ENCODE measurements around the gene TRIO.

TRIO gene

DNA sequence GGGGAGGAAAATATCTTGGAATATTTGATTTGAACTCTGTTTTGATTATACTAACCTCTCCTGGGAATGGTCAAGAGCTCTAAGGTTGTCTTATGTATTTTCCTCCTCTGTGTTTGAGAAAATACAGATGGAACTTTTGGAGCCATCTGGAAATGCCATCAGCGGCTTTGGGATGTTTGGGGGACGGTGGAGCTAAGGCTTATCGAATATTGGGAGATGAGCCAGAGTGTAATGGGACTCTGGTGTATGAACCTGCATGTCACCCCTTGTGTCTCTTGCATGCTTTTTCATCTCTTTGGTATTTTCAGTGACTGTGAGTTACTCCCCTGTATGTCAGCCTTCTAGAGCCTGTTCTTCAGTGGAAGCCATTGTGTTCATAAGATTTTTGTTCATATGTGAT lies 258.5 kb downstream of the TRIO start:
- CTCF ChIA-PET = interaction anchor here (1.2 to 7.8 kb wide), 3 partner anchors 68 to 603 kb away, joined by 3 to 67 read pairs (median 3); no protein-coding TSS in a partner anchor
- POLR2A ChIA-PET = interaction anchor here (1.1 kb wide), 1 partner anchor 10 kb away, joined by 3 read pairs; no protein-coding TSS in a partner anchor

DNA sequence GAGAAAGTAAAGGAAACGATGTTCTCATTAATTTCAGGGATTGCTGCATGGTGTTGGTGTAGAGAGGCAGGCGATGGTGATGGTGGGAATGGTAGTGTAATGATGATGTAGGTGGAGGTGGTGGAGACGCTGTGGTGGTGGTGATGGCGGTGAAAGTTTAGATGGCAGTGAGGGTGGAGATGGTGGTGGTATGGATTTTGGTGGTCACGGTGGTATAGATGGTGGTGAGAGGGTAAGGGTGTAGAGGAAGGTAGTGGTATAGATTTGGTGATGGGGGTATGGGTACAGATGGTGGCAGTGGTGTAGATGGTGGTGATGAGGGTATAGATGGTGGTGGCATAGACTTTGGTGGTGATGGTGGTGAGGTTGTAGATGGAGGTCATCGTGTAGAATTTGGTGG lies 259.3 kb downstream of the TRIO start:
- CTCF ChIA-PET = interaction anchor here (1.2 to 7.8 kb wide), 2 partner anchors 246 to 602 kb away, joined by 3 to 67 read pairs; no protein-coding TSS in a partner anchor
- no peak for DNase-seq (ENCODE audit: extremely low spot score)
- POLR2A ChIA-PET = no interaction called here
- TF ChIP-seq, protein P1, sequence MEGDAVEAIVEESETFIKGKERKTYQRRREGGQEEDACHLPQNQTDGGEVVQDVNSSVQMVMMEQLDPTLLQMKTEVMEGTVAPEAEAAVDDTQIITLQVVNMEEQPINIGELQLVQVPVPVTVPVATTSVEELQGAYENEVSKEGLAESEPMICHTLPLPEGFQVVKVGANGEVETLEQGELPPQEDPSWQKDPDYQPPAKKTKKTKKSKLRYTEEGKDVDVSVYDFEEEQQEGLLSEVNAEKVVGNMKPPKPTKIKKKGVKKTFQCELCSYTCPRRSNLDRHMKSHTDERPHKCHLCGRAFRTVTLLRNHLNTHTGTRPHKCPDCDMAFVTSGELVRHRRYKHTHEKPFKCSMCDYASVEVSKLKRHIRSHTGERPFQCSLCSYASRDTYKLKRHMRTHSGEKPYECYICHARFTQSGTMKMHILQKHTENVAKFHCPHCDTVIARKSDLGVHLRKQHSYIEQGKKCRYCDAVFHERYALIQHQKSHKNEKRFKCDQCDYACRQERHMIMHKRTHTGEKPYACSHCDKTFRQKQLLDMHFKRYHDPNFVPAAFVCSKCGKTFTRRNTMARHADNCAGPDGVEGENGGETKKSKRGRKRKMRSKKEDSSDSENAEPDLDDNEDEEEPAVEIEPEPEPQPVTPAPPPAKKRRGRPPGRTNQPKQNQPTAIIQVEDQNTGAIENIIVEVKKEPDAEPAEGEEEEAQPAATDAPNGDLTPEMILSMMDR (IDR thresholded peaks at IDR 0.05; ENCODE audit: control extremely low read depth, extremely low read depth, low read depth, missing control alignments) = no peak

More for the DNA sequence above, 258.5 kb downstream of the TRIO start:
- TF ChIP-seq, protein P1 (IDR thresholded peaks at IDR 0.05; ENCODE audit: control extremely low read depth, extremely low read depth, low read depth, missing control alignments) = no peak
- DNase-seq (ENCODE audit: extremely low spot score) = no peak

DNA sequence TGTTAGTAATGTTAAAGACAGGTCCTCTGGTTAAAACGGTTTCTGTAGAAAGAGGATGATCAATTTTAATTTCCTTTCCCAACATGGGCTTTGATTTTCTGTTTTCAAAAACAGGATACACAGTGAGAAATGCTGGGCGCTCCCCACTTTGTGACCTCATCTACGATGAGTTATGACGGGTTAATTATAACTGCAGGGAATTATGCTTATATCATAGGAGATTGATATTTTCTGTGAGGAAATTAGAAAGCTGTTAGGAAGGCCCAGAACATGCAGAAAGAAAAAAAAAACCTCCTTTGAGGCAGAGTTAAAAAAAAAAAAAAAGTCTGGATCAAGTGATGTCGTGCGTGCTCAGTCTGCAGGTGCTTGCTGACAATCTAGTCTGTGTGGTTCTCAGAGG lies 261.6 kb downstream of the TRIO start:
- POLR2A ChIA-PET = no interaction called here
- CTCF ChIA-PET = interaction anchor here (1.2 kb wide), 1 partner anchor 14 kb away, joined by 3 read pairs; no protein-coding TSS in a partner anchor
- TF ChIP-seq, protein P1 (IDR thresholded peaks at IDR 0.05; ENCODE audit: control extremely low read depth, extremely low read depth, low read depth, missing control alignments) = no peak
- DNase-seq (ENCODE audit: extremely low spot score) = no peak

DNA sequence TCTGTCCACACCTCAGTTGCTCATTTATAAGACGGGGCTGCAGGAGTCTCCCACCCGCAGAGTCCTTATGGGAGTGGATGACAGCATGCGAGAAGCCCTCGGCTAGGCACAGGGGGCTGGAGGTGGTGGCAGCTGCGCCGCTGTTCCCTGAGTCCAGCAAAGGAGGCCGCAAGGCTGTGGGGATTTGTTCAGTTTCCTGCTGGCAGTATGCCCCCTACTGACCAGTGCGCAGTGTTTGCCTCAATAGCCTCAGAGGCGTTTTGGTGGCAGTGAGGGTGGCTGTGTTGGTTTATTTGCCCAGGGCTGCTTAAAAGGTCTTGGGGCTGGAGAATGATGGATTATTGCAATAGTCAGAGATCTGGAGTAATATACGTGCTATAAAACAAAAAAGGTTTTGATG lies 262.1 kb downstream of the TRIO start:
- TF ChIP-seq, protein P1 (IDR thresholded peaks at IDR 0.05; ENCODE audit: control extremely low read depth, extremely low read depth, low read depth, missing control alignments) = peak; percentile 4
- DNase-seq (ENCODE audit: extremely low spot score) = no peak
- POLR2A ChIA-PET = no interaction called here
- CTCF ChIA-PET = interaction anchor here (1.2 kb wide), 1 partner anchor 14 kb away, joined by 3 read pairs; no protein-coding TSS in a partner anchor

DNA sequence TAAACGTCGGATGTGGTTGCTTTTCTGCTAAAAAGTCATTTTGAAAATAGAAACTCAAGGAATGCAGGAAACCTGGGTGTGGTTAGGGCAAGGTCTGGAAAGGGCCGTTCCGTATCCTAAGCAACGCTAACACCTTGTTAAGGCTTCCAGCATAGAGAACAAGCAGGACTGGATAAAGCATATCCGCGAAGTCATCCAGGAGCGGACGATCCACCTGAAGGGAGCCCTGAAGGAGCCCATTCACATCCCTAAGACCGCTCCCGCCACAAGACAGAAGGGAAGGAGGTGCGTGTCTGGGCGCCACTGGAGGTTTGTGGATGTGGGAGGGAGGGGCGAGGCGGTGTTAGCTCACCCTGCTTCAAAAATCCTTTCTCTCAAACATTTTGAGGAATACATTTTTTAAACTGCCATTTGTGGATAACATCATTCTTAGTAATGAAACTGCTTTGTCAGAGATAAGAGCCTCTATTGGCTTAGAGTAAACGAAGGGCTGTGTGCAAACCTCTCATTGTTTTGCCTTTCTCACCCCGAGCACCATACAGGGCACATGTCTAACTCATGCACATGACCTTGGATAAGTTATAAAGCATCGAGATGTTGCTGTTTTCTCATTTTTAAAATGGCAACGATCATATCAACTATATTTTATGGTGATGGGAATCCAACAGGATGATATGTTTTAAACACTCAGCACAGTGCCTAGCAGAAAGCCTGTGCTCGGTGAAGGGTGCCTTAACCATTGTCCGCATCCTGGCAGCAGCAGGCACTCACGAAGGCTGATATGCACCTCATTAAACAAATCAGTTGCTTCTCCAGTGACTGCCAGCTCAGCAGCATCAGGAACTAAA lies 262.8 kb downstream of the TRIO start:
- TF ChIP-seq, protein P1 (IDR thresholded peaks at IDR 0.05; ENCODE audit: control extremely low read depth, extremely low read depth, low read depth, missing control alignments) = no peak
- DNase-seq (ENCODE audit: extremely low spot score) = no peak
- POLR2A ChIA-PET = no interaction called here
- CTCF ChIA-PET = interaction anchor here (1.2 kb wide), 1 partner anchor 13 kb away, joined by 3 read pairs; no protein-coding TSS in a partner anchor

DNA sequence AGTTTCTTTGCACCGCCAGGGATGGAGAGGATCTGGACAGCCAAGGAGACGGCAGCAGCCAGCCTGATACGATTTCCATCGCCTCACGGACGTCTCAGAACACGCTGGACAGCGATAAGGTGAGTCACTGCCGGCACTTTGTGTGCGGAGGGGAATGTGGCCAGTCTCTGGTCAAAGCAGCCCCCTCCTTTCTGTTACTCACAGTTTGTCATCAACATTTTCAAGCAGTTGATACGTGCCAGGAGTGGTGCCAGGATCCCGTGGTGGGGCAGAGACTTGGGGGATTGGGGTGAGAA lies 263.4 kb downstream of the TRIO start:
- TF ChIP-seq, protein P1 (IDR thresholded peaks at IDR 0.05; ENCODE audit: control extremely low read depth, extremely low read depth, low read depth, missing control alignments) = no peak
- POLR2A ChIA-PET = no interaction called here
- no peak for DNase-seq (ENCODE audit: extremely low spot score)
- CTCF ChIA-PET = no interaction called here
